Skeletal muscle tissue (tissue), 4 donors: ENCODE measurements around the gene VPS18. TPM values are rescaled to one million over a fixed set of nuclear protein-coding genes. Genes with fewer than 3 reads are reported as not detected.
A peak's percentile ranks its signal among the peaks of the same experiment; 100 is the strongest.

Experiments used
- H3K27ac ChIP-seq: one replicate; pipeline ENCODE4 v1.7.0; 2013; ENCODE audit warnings: mild to moderate bottlenecking, low read depth, low read length, inconsistent platforms
- H3K27me3 ChIP-seq, 3 donors: one replicate each; pipeline ENCODE4 v1.7.0; 2013; ENCODE audit warnings: low read length in 3 of 3; ENCODE audit not compliant: control insufficient read depth in 3 of 3, insufficient read depth in 3 of 3
- H3K36me3 ChIP-seq, 3 donors: one replicate each; pipeline ENCODE4 v1.7.0; 2013; ENCODE audit warnings: low read length in 3 of 3; ENCODE audit not compliant: control insufficient read depth in 3 of 3, insufficient read depth in 3 of 3
- H3K4me1 ChIP-seq, 3 donors: one replicate each; pipeline ENCODE4 v1.7.0; 2013; ENCODE audit warnings: low read length in 3 of 3, mild to moderate bottlenecking in 3 of 3; ENCODE audit not compliant: control insufficient read depth in 3 of 3, insufficient read depth in 3 of 3
- H3K4me3 ChIP-seq, 3 donors: one replicate each; pipeline ENCODE4 v1.7.0; 2013; ENCODE audit warnings: low read length in 3 of 3
- H3K9ac ChIP-seq, 3 donors: one replicate each; pipeline ENCODE4 v1.7.0; 2013; ENCODE audit warnings: low read length in 3 of 3, mild to moderate bottlenecking in 3 of 3, moderate library complexity in 2 of 3, low read depth in 1 of 3
- H3K9me3 ChIP-seq, 3 donors: one replicate each; pipeline ENCODE4 v1.7.0; 2013; ENCODE audit warnings: low read length in 3 of 3; ENCODE audit not compliant: control insufficient read depth in 3 of 3
- total RNA-seq: library from RNA; depleted of rRNA; stranded (reverse); fragments of >200 nt; gene quantifications from one replicate; pipeline ENCODE4 v1.2.3, GENCODE V29; 2014
- donor health status: Osteomylitis.

Gene VPS18
- total RNA-seq, 1 donor from 2014 or later: 20.9 TPM

DNA sequence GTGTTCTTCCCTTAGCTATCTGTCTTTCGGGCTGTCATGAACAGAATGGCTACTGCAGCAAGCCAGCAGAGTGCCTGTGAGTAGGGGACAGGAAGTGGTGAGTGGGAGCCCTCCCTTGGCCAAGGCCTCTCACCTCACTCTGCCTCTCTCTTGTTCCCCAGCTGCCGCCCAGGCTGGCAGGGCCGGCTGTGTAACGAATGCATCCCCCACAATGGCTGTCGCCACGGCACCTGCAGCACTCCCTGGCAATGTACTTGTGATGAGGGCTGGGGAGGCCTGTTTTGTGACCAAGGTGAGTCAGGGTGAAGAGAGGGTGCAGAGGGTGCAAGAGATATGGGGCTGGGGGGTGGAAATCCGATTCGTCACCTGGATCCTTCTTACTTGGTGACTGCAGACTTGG lies 37.9 kb downstream of the VPS18 start:
- Histone ChIP-seq H3K9me3 (no peaks in the 10 kb centered on the region), H3K9ac (peak overlapping the region in 2 of 3 donors; percentile 32 to 77), H3K27me3 (peaks cover 49 to 56% (median 50%) of the 10 kb centered on the region in 3 donors), H3K4me3 (peak overlapping the region; percentile 70 to 78 (median 77)), H3K27ac (peak overlapping the region; percentile 71), H3K36me3 (peaks cover 0 to 10% (median 4%) of the 10 kb centered on the region in 3 donors), H3K4me1 (peaks cover 31 to 69% (median 62%) of the 10 kb centered on the region in 3 donors)

DNA sequence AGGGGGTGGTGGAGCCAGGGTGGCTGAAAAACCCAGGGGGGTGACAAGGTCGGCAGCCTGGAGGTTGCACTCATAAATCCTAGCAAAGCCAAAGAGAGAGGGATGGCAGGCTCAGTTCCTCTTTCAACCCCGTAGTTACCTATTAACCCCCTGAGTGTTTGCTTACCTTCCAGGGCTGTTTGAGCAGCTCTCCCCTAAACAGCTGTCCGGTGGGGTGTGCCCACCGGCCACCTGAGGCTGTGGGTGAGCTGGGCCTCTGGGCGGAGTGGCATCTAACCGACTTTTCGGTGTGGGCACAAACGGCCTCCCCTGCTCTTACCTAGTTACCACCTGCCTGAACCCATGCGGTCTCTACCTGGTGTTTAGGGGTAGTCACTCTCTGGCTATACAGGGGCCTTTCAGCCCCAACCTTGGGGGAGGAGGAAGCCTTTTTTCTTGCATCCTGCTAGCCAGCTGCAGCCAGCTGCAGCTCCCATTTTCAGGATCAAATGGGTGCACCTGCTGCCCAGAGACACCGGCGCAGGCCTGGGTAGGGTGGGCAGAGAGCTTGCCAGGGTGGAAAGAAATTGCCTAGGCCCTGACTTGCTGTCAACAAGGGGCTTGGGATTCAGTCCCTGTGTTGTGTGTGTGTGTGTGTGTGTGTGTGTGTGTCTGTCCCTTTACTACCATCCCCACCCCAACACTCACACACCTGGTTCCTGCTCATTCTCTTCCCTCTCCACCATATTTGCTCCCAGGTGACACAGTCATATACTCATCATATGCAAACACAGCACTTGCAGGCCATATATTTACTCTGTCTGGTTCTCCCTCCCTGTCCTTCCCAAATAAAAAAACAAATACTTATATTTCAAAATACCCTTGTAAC lies 38.6 kb downstream of the VPS18 start:
- Histone ChIP-seq H3K4me1 (peaks cover 38 to 76% (median 67%) of the 10 kb centered on the region in 3 donors), H3K4me3 (peak overlapping the region in 2 of 3 donors; percentile 7 to 77), H3K27ac (no peak overlapping the region)

DNA sequence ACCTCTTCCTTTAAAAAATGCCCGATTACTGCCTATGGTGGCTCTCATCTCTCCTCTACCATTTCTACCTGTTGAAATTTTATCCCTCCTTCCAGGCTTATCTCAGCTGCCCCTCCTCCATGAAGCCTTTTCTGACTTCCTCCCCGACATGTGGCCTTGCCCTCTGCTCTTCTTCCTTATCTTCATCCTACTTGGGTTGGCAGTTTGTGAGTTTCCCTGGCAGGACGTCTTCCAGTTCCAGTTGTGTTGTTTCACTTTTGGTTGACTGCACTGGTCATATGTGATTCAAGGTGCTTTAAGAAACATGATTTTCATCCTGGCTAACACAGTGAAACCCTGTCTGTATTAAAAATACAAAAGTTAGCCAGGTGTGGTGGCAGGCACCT lies 39.3 kb downstream of the VPS18 start:
- H3K4me3 ChIP-seq: no peak overlapping the region
- no peak overlapping the region for H3K9ac ChIP-seq
- H3K9me3 ChIP-seq: no peaks in the 10 kb centered on the region
- peaks cover 42 to 46% (median 46%) of the 10 kb centered on the region in 3 donors for H3K27me3 ChIP-seq
- H3K27ac ChIP-seq: no peak overlapping the region
- H3K4me1 ChIP-seq: peaks cover 40 to 77% (median 72%) of the 10 kb centered on the region in 3 donors
- peaks cover 0 to 10% (median 4%) of the 10 kb centered on the region in 3 donors for H3K36me3 ChIP-seq

More for the DNA sequence above, 38.6 kb downstream of the VPS18 start:
- H3K9me3 ChIP-seq: no peaks in the 10 kb centered on the region
- peaks cover 0 to 10% (median 4%) of the 10 kb centered on the region in 3 donors for H3K36me3 ChIP-seq
- H3K9ac ChIP-seq: peak overlapping the region in 1 of 3 donors; percentile 77
- peaks cover 46 to 50% (median 47%) of the 10 kb centered on the region in 3 donors for H3K27me3 ChIP-seq

DNA sequence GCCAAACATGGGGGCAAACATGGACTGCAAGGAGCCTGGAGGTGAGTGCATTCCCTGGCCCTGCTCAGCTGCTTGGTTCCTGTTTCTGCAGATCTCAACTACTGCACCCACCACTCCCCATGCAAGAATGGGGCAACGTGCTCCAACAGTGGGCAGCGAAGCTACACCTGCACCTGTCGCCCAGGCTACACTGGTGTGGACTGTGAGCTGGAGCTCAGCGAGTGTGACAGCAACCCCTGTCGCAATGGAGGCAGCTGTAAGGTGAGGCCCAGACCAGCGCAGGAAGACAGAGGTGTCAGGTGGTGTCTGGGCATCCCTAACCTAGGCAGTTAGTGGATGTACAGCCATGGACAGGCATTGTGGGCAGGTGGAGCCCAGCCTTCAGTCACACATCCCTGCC lies 40.2 kb downstream of the VPS18 start:
- Histone ChIP-seq H3K4me3 (no peak overlapping the region), H3K36me3 (peaks cover 0 to 10% (median 4%) of the 10 kb centered on the region in 3 donors), H3K27ac (no peak overlapping the region), H3K9me3 (no peaks in the 10 kb centered on the region), H3K9ac (no peak overlapping the region), H3K27me3 (peaks cover 32 to 37% (median 37%) of the 10 kb centered on the region in 3 donors), H3K4me1 (peaks cover 31 to 68% (median 67%) of the 10 kb centered on the region in 3 donors)

DNA sequence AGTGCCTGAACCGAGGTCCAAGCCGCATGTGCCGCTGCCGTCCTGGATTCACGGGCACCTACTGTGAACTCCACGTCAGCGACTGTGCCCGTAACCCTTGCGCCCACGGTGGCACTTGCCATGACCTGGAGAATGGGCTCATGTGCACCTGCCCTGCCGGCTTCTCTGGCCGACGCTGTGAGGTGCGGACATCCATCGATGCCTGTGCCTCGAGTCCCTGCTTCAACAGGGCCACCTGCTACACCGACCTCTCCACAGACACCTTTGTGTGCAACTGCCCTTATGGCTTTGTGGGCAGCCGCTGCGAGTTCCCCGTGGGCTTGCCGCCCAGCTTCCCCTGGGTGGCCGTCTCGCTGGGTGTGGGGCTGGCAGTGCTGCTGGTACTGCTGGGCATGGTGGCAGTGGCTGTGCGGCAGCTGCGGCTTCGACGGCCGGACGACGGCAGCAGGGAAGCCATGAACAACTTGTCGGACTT lies 42.0 kb downstream of the VPS18 start:
- peak overlapping the region in 1 of 3 donors; percentile 6 for H3K4me3 ChIP-seq
- no peaks in the 10 kb centered on the region for H3K9me3 ChIP-seq
- no peak overlapping the region for H3K27ac ChIP-seq
- H3K4me1 ChIP-seq: peaks cover 28 to 64% (median 64%) of the 10 kb centered on the region in 3 donors
- peak overlapping the region in 1 of 3 donors; percentile 40 for H3K9ac ChIP-seq
- H3K27me3 ChIP-seq: peaks cover 14 to 18% (median 18%) of the 10 kb centered on the region in 3 donors
- H3K36me3 ChIP-seq: peaks cover 0 to 10% (median 4%) of the 10 kb centered on the region in 3 donors

DNA sequence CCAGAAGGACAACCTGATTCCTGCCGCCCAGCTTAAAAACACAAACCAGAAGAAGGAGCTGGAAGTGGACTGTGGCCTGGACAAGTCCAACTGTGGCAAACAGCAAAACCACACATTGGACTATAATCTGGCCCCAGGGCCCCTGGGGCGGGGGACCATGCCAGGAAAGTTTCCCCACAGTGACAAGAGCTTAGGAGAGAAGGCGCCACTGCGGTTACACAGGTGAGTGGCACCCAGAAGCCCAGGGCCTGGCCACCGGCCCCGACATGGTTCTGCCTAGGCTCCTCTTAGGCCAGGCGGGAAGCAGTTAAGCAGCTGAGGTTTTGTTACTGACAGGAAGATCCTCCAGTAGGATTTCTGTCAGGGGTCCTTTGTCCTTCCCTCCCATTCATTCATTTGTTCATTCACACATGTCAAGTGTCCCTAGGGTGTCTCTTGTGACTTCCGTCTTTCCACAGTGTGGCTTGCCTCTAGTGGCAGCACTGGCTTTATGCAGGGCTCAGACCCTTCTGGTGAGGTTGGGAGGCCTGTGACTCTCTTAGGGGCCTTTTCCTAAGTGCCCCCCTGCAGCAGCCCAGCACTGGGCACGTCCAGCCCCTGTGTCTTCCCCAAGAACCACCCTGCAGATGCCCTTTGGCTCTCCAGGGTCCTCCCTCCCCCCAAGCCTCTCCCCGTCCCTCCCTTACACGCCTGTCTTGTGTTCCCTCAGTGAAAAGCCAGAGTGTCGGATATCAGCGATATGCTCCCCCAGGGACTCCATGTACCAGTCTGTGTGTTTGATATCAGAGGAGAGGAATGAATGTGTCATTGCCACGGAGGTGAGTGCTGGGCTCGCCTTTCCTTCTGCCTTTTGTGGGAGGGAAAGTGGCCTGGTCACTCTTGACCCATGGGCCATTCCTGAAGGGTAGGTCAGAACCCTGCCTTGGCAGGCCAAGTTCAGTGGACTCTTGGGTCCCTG lies 42.7 kb downstream of the VPS18 start:
- peaks cover 0 to 9% (median 4%) of the 10 kb centered on the region in 3 donors for H3K36me3 ChIP-seq
- H3K9ac ChIP-seq: peak overlapping the region in 1 of 3 donors; percentile 57
- peaks cover 32 to 62% (median 60%) of the 10 kb centered on the region in 3 donors for H3K4me1 ChIP-seq
- peaks cover 7 to 11% (median 11%) of the 10 kb centered on the region in 3 donors for H3K27me3 ChIP-seq
- peak overlapping the region; percentile 3 to 29 (median 9) for H3K4me3 ChIP-seq
- H3K27ac ChIP-seq: peak overlapping the region; percentile 44
- no peaks in the 10 kb centered on the region for H3K9me3 ChIP-seq

DNA sequence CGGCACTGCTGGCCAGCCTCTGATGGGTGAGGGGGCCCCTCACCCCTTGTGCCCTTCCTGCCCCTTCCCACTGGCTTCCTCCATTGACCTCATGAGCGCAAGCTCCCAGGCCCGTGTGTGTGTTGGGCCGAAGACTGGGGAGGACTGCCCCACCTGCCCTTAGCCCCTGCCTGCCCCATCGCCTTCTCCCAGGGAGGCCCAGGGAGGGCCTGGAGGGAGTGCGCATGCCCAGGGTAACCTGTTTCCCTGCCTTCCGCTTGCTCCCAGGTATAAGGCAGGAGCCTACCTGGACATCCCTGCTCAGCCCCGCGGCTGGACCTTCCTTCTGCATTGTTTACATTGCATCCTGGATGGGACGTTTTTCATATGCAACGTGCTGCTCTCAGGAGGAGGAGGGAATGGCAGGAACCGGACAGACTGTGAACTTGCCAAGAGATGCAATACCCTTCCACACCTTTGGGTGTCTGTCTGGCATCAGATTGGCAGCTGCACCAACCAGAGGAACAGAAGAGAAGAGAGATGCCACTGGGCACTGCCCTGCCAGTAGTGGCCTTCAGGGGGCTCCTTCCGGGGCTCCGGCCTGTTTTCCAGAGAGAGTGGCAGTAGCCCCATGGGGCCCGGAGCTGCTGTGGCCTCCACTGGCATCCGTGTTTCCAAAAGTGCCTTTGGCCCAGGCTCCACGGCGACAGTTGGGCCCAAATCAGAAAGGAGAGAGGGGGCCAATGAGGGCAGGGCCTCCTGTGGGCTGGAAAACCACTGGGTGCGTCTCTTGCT lies 43.7 kb downstream of the VPS18 start:
- peak overlapping the region in 2 of 3 donors; percentile 9 to 29 for H3K4me3 ChIP-seq
- peak overlapping the region in 1 of 3 donors; percentile 57 for H3K9ac ChIP-seq
- peaks cover 41 to 70% (median 67%) of the 10 kb centered on the region in 3 donors for H3K4me1 ChIP-seq
- H3K27me3 ChIP-seq: peaks cover 0 to 2% (median 2%) of the 10 kb centered on the region in 3 donors
- peaks cover 0 to 7% (median 4%) of the 10 kb centered on the region in 3 donors for H3K36me3 ChIP-seq
- peak overlapping the region; percentile 44 for H3K27ac ChIP-seq
- H3K9me3 ChIP-seq: no peaks in the 10 kb centered on the region

DNA sequence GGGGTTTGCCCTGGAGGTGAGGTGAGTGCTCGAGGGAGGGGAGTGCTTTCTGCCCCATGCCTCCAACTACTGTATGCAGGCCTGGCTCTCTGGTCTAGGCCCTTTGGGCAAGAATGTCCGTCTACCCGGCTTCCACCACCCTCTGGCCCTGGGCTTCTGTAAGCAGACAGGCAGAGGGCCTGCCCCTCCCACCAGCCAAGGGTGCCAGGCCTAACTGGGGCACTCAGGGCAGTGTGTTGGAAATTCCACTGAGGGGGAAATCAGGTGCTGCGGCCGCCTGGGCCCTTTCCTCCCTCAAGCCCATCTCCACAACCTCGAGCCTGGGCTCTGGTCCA lies 44.3 kb downstream of the VPS18 start:
- H3K4me3 ChIP-seq: no peak overlapping the region
- H3K27ac ChIP-seq: no peak overlapping the region
- H3K27me3 ChIP-seq: no peaks in the 10 kb centered on the region
- peaks cover 45 to 73% (median 72%) of the 10 kb centered on the region in 3 donors for H3K4me1 ChIP-seq
- peaks cover 0 to 6% (median 4%) of the 10 kb centered on the region in 3 donors for H3K36me3 ChIP-seq
- H3K9me3 ChIP-seq: no peaks in the 10 kb centered on the region
- no peak overlapping the region for H3K9ac ChIP-seq
